Transverse colon (tissue), 3 donors: Measurements from ENCODE around the gene PSMC3IP.

Experiments
- POLR2A ChIP-seq: fragments of 450-650 bp; IDR thresholded peaks from one replicate; pipeline ENCODE4 v1.6.1; 2016; ENCODE audit warnings: antibody characterized with exemption, mild to moderate bottlenecking, moderate library complexity
- TF ChIP-seq, protein P1 (sequence below), 5 experiments: fragments of 200-600 bp in 3 of 5; fragments of 450-650 bp in 2 of 5; sonication (generic) in 3 of 5; IDR thresholded peaks; 1 replicate in 2 of 5; 2 replicates in 3 of 5; pipeline ENCODE4 v1.5.1; 2016 to 2017; ENCODE audit warnings: antibody characterized with exemption in 5 of 5, inconsistent platforms in 3 of 5, mild to moderate bottlenecking in 2 of 5, moderate library complexity in 1 of 5

DNA sequence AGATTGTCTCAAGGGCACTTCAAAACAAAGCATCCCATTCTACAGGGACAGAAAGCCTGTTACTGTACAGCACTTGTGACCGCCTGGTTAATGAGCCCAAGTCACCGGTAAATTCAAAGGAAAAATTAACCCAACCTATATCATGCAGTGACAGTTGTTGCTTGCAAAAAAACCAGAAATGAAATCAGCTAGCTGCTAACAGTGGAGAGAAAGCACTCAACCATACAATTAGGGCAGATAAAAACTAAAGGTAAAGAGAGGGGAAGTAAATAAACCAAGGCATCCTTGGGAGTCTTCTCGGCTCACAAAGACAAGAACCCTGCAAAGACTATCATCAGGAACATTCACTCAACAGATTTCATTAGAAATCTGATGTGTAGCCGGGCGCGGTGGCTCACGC, 25.8 kb upstream of the PSMC3IP start:
- TF ChIP-seq, protein P1, sequence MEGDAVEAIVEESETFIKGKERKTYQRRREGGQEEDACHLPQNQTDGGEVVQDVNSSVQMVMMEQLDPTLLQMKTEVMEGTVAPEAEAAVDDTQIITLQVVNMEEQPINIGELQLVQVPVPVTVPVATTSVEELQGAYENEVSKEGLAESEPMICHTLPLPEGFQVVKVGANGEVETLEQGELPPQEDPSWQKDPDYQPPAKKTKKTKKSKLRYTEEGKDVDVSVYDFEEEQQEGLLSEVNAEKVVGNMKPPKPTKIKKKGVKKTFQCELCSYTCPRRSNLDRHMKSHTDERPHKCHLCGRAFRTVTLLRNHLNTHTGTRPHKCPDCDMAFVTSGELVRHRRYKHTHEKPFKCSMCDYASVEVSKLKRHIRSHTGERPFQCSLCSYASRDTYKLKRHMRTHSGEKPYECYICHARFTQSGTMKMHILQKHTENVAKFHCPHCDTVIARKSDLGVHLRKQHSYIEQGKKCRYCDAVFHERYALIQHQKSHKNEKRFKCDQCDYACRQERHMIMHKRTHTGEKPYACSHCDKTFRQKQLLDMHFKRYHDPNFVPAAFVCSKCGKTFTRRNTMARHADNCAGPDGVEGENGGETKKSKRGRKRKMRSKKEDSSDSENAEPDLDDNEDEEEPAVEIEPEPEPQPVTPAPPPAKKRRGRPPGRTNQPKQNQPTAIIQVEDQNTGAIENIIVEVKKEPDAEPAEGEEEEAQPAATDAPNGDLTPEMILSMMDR (IDR thresholded peaks at IDR 0.05): no peak
- no peak for TF ChIP-seq POLR2A
